GM18951 (cell line): ENCODE results near the gene PTPRA.
"Not testable (repeated sequence)": the region's sequence is repeated elsewhere in the genome, so short reads cannot be mapped to it uniquely, and the experiment has no call there.

Source experiments
- POLR2A ChIP-seq: IDR thresholded peaks from 4 replicates; pipeline ENCODE4 v1.6.1; 2011; ENCODE audit warnings: mild to moderate bottlenecking; ENCODE audit not compliant: insufficient read length, insufficient read depth; ENCODE audit errors: extremely low read depth
- in situ Hi-C: fragments of 300-500 bp; cut with MboI; formaldehyde crosslinking; loops from one replicate; pipeline ENCODE4 v1.12.0; 2022; ENCODE audit warnings: low sequenced_read_pairs, mixed read lengths, inconsistent platforms; ENCODE audit not compliant: unreplicated experiment

PTPRA gene

DNA sequence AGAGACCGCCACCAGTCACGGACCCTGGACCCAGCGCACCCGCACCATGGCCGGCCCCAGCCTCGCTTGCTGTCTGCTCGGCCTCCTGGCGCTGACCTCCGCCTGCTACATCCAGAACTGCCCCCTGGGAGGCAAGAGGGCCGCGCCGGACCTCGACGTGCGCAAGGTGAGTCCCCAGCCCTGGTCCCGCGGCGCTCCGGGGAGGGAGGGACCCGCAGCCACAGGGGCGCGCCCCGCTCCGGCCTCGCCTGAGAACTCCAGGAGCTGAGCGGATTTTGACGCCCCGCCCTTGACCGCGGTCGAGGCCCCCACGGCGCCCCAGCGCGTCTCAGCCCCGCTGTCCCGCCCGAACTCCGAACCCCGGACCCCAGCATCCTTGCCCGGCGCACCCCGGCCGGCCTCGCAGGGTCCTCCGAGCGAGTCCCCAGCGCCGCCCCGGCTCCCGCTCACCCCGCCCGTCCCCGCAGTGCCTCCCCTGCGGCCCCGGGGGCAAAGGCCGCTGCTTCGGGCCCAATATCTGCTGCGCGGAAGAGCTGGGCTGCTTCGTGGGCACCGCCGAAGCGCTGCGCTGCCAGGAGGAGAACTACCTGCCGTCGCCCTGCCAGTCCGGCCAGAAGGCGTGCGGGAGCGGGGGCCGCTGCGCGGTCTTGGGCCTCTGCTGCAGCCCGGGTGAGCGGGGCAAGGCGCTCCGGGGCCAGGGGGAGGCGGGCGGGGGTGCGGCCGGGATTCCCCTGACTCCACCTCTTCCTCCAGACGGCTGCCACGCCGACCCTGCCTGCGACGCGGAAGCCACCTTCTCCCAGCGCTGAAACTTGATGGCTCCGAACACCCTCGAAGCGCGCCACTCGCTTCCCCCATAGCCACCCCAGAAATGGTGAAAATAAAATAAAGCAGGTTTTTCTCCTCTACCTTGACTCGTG lies 198.6 kb downstream of the PTPRA start, which contains the start of gene OXT:
OXT (plus strand) TSS at position 11 of the 920 bp plus-strand sequence; CDS start at position 47, 36 bp downstream.
- TF ChIP-seq POLR2A, result no peak
- in situ Hi-C loops, result loop anchor here (25.0 kb wide), 1 partner anchor 240 kb away; no protein-coding TSS in a partner anchor

DNA sequence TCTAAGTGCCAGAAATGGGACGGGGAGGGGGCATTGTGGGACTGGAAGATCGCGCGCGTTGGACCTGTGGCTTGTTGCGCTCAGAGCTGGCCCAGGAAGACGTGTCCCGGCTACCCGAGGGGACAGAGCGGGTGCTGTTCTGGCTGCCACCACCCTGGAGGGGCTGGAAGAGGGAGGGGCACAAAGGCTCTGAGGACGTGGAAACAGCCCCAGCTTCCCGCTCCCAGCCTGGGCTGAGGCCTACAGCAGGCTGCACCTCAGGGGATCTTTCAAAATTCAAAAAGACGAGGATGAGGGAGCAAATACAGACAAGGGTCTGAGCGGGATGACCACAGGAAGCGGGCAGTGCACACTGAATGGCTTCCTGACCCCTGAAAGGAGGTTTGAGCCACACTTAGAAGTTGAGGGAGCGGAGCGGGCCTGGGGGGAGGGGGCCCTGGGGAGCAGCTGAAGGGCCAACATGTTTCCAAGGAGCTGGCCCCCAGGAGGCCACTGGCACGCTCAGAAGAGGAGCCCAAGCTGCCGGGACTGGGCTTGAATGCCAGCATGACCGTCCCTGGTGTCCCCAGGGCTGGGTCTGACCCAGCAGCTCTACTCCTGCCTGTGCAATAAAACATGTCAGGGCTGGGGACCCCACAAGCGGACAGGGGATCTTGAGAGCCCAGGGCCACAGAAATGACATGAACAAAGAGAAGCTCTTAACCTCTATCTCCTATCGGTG lies 199.4 kb downstream of the PTPRA start:
- in situ Hi-C loops, result loop anchor here (25.0 kb wide), 1 partner anchor 240 kb away; no protein-coding TSS in a partner anchor
- no peak for TF ChIP-seq POLR2A

GRCh38 chr20:3073251-3073643 lies 200.0 kb downstream of the PTPRA start:
- in situ Hi-C loops, result loop anchor here (25.0 kb wide), 1 partner anchor 239 kb away; no protein-coding TSS in a partner anchor

DNA sequence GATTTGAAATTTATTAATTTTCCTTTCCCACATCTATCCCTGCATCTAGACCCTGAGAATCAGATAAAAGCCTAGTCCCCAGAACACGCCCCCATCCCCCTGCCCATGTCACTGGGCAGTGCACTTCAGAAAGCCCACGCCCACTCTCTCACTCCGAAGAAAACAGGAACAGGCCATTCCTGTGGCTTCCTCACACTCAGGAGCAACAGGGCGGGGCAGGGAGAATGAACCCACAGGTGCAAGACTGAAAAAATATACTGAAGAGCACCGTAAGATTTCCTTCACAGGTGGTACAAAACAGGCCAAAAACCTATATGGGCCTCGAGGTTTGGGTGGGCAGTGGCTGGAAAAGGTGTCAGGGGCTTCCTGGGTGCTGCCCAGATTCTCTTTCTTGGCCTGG lies 201.5 kb downstream of the PTPRA start:
- in situ Hi-C loops, result loop anchor here (25.0 kb wide), 1 partner anchor 237 kb away; no protein-coding TSS in a partner anchor
- no peak for TF ChIP-seq POLR2A

DNA sequence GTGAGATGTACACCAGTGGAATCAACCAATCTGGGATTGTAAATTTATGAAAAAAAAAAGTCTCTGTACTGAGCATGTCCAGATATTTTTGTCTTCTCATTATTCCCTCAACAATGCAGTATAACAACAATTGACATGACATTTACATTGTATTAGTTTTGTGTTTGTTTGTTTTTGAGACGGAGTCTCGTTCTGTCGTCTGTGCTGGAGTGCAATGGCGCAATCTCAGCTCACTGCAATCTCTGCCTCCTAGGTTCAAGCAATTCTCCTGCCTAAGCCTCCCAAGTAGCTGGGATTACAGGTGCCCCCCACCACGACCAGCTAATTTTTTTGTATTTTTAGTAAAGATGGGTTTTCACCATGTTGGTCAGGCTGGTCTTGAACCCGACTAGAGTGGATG lies 202.0 kb downstream of the PTPRA start:
- in situ Hi-C loops, result not testable (repeated sequence)

DNA sequence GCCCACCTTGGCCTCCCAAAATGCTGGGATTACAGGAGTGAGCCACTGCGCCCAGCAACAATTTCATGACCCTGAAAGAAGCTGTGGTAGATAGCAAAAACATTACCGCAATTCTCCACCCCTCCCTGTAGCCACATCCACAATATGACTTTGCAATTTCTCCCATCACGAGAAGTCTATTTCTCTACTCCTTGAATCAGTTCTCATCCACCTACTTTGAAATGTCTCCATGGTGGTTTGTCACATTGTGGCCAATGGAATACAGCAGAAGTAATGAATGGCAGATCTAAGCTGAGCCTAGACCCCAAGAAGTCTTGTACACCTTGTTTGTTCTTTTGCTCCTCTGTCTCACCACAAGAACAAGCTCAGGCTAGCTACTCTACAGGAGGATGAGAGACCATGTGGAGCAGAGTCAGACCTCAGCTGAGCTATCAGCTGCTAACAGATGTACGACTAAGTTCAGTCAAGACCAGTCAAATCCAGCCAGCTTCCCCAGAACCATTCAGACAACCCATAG lies 204.4 kb downstream of the PTPRA start:
- in situ Hi-C loops, result no loop called here
- TF ChIP-seq POLR2A, result no peak

GRCh38 chr20:3080939-3081388 lies 207.7 kb downstream of the PTPRA start:
- TF ChIP-seq POLR2A, result no peak
- in situ Hi-C loops, result no loop called here

- no peak for TF ChIP-seq POLR2A
- in situ Hi-C loops, result no loop called here
Measured at GRCh38 chr20:3081641-3082040, 208.4 kb downstream of the PTPRA start.

- in situ Hi-C loops, result no loop called here
- no peak for TF ChIP-seq POLR2A
Measured at GRCh38 chr20:3082306-3082951, 209.1 kb downstream of the PTPRA start.

GRCh38 chr20:3082955-3083952 lies 210.0 kb downstream of the PTPRA start:
- no peak for TF ChIP-seq POLR2A
- in situ Hi-C loops, result no loop called here

DNA sequence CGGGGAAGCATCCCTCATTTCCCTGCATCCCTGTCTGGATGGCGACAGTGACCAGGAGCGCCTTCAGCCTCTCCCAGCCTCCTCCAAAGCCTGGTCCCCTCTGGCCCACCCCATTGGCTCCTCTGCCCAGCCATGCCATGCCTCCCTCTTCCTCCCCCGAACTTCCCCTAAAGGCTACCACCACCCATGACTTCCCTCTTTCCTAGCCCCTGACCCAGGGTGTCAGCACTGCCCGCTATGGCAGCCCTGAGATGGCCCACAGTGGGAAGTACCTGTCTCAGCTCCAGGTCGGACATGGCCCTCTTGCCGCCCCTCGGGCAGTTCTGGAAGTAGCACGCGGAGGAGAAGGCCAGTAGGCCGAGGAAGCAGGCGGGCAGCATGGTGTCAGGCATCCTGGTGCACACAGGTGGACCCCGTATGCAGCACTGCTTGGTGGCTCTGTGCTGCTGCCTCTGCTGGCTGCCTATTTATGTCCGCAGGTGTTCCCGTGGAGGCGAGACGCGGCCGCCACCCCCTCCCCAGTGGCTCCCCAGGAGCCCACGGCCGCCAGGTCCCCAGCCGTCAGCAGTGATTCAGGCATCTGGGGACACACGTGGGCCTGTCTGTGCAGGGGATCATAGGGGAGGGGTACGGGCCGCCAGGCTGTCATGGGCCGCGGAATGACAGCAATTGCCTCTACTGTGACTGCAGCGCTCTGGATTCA lies 211.2 kb downstream of the PTPRA start, which contains the start of gene AVP:
AVP (minus strand) TSS at position 442 of the 703 bp plus-strand sequence; CDS start at position 392, 50 bp downstream.
- TF ChIP-seq POLR2A, result no peak
- in situ Hi-C loops, result no loop called here
